Loucy (cell line): Measurements from ENCODE around the gene EIF2B1.

Experiments
- H2AFZ ChIP-seq: fragments of 200-600 bp; sonication (generic); 2 replicates; pipeline ENCODE4 v1.6.0; 2016; ENCODE audit warnings: antibody characterized with exemption, mild to moderate bottlenecking, low read length, moderate library complexity
- H3F3A ChIP-seq: fragments of 200-600 bp; 2 replicates; pipeline ENCODE4 v1.6.0; 2016; ENCODE audit warnings: antibody characterized with exemption, low read depth, mild to moderate bottlenecking
- H3K27me3 ChIP-seq: fragments of 200-600 bp; sonication (generic); 2 replicates; pipeline ENCODE4 v1.6.1; 2014; ENCODE audit warnings: low read length, mild to moderate bottlenecking; ENCODE audit not compliant: insufficient read depth, poor library complexity, severe bottlenecking
- H3K36me3 ChIP-seq: fragments of 200-600 bp; sonication (generic); 2 replicates; pipeline ENCODE4 v1.6.1; 2016; ENCODE audit warnings: low read length; ENCODE audit not compliant: insufficient read depth
- H3K4me1 ChIP-seq: fragments of 200-600 bp; sonication (generic); 2 replicates; pipeline ENCODE4 v1.5.1; 2014; ENCODE audit warnings: low read length, mild to moderate bottlenecking; ENCODE audit not compliant: insufficient read depth, poor library complexity, severe bottlenecking
- H3K4me2 ChIP-seq: fragments of 200-600 bp; sonication (generic); 2 replicates; pipeline ENCODE4 v1.6.0; 2014; ENCODE audit warnings: antibody characterized with exemption, low read length, low read depth, mild to moderate bottlenecking; ENCODE audit not compliant: poor library complexity, severe bottlenecking
- H3K4me3 ChIP-seq: fragments of 200-600 bp; sonication (generic); 2 replicates; pipeline ENCODE4 v1.5.1; 2014; ENCODE audit warnings: low read length, mild to moderate bottlenecking, mixed read lengths; ENCODE audit not compliant: poor library complexity, severe bottlenecking
- H3K79me2 ChIP-seq: fragments of 200-600 bp; sonication (generic); 2 replicates; pipeline ENCODE4 v1.6.1; 2014; ENCODE audit warnings: low read length; ENCODE audit not compliant: insufficient read depth
- H3K9ac ChIP-seq: fragments of 200-600 bp; sonication (generic); 2 replicates; pipeline ENCODE4 v1.6.0; 2014; ENCODE audit warnings: mild to moderate bottlenecking, low read depth, low read length, moderate library complexity; ENCODE audit not compliant: poor library complexity, severe bottlenecking
- H3K9me2 ChIP-seq: fragments of 200-600 bp; sonication (generic); replicated peaks from 2 replicates; pipeline ENCODE4 v1.6.1; 2016; ENCODE audit warnings: low read depth, low read length, mixed read lengths
- H3K9me3 ChIP-seq: fragments of 200-600 bp; sonication (generic); 2 replicates; pipeline ENCODE4 v1.6.1; 2014; ENCODE audit warnings: mild to moderate bottlenecking, antibody characterized with exemption, low read length, low read depth; ENCODE audit not compliant: insufficient read depth
- H4K20me1 ChIP-seq: fragments of 200-600 bp; sonication (generic); 2 replicates; pipeline ENCODE4 v1.6.0; 2014; ENCODE audit warnings: antibody characterized with exemption, low read length, mild to moderate bottlenecking; ENCODE audit not compliant: insufficient read depth, poor library complexity, severe bottlenecking
- EZH2phosphoT487 ChIP-seq: fragments of 200-600 bp; IDR thresholded peaks from 2 replicates; pipeline ENCODE4 v1.6.1; 2018; ENCODE audit warnings: antibody characterized with exemption, mild to moderate bottlenecking, moderate library complexity, borderline replicate concordance
- TF ChIP-seq, protein P1 (sequence below): fragments of 200-600 bp; sonication (generic); conservative IDR thresholded peaks from 2 replicates; pipeline ENCODE4 v1.5.1; 2014; ENCODE audit warnings: mild to moderate bottlenecking, antibody characterized with exemption, low read length

EIF2B1 gene

DNA sequence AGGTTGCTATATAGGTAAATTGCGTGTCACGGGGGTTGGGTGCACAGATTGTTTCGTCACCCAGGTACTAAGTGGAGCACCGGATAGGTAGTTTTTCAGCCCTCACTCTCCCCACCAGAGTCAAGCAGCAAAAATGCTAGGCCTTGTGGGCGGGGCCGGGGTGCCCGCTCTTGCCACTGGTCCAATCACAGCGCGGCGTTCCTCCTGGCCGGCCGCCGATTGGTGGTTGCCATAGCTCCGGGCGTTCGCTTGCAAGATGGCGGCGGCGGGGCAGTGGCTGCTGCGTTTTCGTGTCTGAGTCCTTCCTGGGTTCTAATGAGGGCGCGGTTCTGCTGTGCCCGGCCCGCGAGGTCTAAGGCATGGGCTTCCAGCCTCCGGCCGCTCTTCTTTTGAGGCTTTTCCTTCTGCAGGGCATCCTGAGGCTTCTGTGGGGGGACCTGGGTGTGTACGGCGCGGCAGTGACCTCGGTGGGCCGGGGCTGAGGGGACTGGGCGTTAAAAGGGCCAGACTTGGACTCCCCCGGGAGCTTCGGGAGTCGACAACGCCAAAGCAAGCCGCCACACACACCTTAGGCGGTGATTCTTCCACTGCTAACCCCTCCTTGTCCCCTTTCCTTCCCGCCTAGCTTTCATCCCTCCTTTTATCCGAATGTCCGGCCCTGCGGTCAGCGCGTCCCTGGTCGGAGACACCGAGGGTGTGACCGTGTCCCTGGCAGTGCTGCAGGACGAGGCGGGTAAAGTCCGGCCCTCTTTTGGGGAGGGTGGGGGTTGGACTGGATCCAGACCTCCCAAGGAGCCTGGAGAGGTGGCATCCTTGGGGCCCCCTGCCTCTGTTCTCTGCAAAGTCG, 37.6 kb upstream of the EIF2B1 start, which contains the start of gene TCTN2:
TSS of gene TCTN2 (plus strand) at position 232 of the 847 bp plus-strand sequence. CDS start at position 360, 128 bp downstream.
- peak within 1 kb of the TSS; percentile 99 for H2AFZ ChIP-seq
- no peak for TF ChIP-seq EZH2phosphoT487
- TF ChIP-seq, protein P1, sequence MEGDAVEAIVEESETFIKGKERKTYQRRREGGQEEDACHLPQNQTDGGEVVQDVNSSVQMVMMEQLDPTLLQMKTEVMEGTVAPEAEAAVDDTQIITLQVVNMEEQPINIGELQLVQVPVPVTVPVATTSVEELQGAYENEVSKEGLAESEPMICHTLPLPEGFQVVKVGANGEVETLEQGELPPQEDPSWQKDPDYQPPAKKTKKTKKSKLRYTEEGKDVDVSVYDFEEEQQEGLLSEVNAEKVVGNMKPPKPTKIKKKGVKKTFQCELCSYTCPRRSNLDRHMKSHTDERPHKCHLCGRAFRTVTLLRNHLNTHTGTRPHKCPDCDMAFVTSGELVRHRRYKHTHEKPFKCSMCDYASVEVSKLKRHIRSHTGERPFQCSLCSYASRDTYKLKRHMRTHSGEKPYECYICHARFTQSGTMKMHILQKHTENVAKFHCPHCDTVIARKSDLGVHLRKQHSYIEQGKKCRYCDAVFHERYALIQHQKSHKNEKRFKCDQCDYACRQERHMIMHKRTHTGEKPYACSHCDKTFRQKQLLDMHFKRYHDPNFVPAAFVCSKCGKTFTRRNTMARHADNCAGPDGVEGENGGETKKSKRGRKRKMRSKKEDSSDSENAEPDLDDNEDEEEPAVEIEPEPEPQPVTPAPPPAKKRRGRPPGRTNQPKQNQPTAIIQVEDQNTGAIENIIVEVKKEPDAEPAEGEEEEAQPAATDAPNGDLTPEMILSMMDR = no peak
- peaks cover 6% of the 10 kb centered on the region for H3K4me1 ChIP-seq
- no peaks in the 10 kb centered on the region for H3K9me2 ChIP-seq
- H4K20me1 ChIP-seq = no peaks in the 10 kb centered on the region
- peak within 1 kb of the TSS; percentile 97 for H3K4me2 ChIP-seq
- no peaks in the 10 kb centered on the region for H3K27me3 ChIP-seq
- no peaks in the 10 kb centered on the region for H3K36me3 ChIP-seq
- H3K9ac ChIP-seq = peak within 1 kb of the TSS; percentile 55
- H3K4me3 ChIP-seq = peak within 1 kb of the TSS; percentile 86
- no peaks in the 10 kb centered on the region for H3F3A ChIP-seq
- no peaks in the 10 kb centered on the region for H3K79me2 ChIP-seq
- no peaks in the 10 kb centered on the region for H3K9me3 ChIP-seq

DNA sequence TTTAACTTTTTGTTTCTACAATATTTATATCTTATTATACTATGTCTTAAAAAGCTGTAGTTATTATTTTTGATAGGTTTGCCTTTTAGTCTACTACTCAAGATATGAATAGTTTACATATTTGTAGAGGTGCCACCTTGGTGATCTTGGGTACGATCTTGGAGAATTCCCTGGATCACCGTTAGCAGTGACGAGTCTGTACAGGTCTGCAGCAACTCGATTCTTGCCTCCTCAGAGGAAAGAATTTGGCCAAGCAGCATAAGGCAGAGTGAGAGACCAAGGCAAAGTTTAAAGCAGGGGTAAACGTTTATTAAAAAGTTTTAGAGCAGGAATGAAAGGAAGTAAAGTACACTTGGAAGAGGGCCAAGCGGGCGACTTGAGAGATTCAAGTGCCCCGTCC, 34.3 kb upstream of the EIF2B1 start:
- no peaks in the 10 kb centered on the region for H3K79me2 ChIP-seq
- H3K4me2 ChIP-seq = no peak overlapping the region
- H3K9me2 ChIP-seq = no peaks in the 10 kb centered on the region
- no peaks in the 10 kb centered on the region for H3K9me3 ChIP-seq
- no peak overlapping the region for H3K4me3 ChIP-seq
- H3K9ac ChIP-seq = no peak overlapping the region
- H3K36me3 ChIP-seq = no peaks in the 10 kb centered on the region
- no peak overlapping the region for H2AFZ ChIP-seq
- no peaks in the 10 kb centered on the region for H3F3A ChIP-seq
- H4K20me1 ChIP-seq = no peaks in the 10 kb centered on the region
- no peaks in the 10 kb centered on the region for H3K27me3 ChIP-seq
- TF ChIP-seq, protein P1 = no peak
- no peak for TF ChIP-seq EZH2phosphoT487
- H3K4me1 ChIP-seq = peaks cover 6% of the 10 kb centered on the region

DNA sequence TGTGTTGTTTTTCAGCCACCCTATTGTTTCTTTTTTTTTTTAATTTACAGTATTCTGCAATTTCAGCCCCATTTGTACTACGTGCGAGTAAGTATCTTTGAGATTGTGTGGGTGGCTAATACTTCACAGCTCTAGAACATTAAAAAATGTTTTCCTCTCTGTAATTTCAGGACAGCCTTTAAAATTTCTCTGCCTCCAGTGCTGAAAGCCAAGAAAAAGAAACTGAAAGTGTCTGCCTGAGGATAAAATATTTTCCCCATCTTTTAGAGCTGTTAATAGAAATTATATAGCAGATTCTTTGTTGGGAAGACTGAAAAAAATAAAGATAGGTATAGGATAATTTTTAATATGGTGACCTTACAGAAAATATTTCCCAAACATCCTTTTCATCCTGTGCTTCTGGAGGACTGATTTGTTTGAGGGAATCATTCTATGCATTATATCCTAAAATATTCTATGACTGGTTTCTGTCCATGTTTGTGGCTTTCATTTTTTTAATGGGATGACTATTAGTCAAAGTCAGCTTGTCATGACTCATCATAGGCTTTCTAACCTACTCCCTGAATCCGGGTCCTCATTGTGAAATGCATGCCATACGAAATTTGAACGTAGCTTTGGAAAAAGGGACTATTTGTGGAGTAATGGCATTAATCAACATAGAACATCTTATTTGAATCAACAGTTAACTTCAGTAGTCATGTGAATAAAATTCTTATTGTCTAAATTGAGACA, 26.7 kb upstream of the EIF2B1 start:
- Histone ChIP-seq H3K4me1 (no peaks in the 10 kb centered on the region), H3K79me2 (no peaks in the 10 kb centered on the region), H4K20me1 (no peaks in the 10 kb centered on the region), H3K36me3 (peaks cover 23% of the 10 kb centered on the region; the same call in 1 of the 2 replicates), H3K4me2 (no peak overlapping the region), H3F3A (no peaks in the 10 kb centered on the region), H3K9me3 (no peaks in the 10 kb centered on the region), H2AFZ (no peak overlapping the region), H3K27me3 (no peaks in the 10 kb centered on the region), H3K9ac (no peak overlapping the region), H3K4me3 (no peak overlapping the region), H3K9me2 (no peaks in the 10 kb centered on the region)
- TF ChIP-seq EZH2phosphoT487 = no peak
- TF ChIP-seq, protein P1 = no peak
